HG02938 (cell line): ENCODE measurements around the gene MYH7.
"Not testable (repeated sequence)": the region's sequence is repeated elsewhere in the genome, so short reads cannot be mapped to it uniquely, and the experiment has no call there.

ENCODE experiments used
- ATAC-seq: cut with Tn5 transposase; IDR thresholded peaks from one replicate; pipeline ENCODE4 v1.9.1; 2021; ENCODE audit warnings: mild to moderate bottlenecking, moderate library complexity; ENCODE audit not compliant: unreplicated experiment

MYH7 gene

GRCh38 chr14:23408307-23408630, 27.2 kb downstream of the MYH7 start:
- no peak for ATAC-seq

GRCh38 chr14:23407516-23408306, 27.7 kb downstream of the MYH7 start, which contains the start of gene MYH6:
MYH6 (minus strand) TSS chr14:23408273; CDS start chr14:23407223, 1,050 bp downstream.
- no peak for ATAC-seq

GRCh38 chr14:23406725-23407355, 28.6 kb downstream of the MYH7 start:
- no peak for ATAC-seq

- ATAC-seq: no peak
These were observed 29.2 kb downstream of the MYH7 start for GRCh38 chr14:23406244-23406643.

GRCh38 chr14:23405516-23406025, 29.9 kb downstream of the MYH7 start:
- no peak for ATAC-seq

GRCh38 chr14:23405096-23405495, 30.4 kb downstream of the MYH7 start:
- ATAC-seq: no peak

GRCh38 chr14:23404331-23404900, 31.0 kb downstream of the MYH7 start:
- no peak for ATAC-seq

GRCh38 chr14:23403908-23404307, 31.6 kb downstream of the MYH7 start:
- ATAC-seq: no peak

- ATAC-seq: no peak
These were observed 32.4 kb downstream of the MYH7 start for GRCh38 chr14:23403139-23403438.

- no peak for ATAC-seq
These were observed 32.9 kb downstream of the MYH7 start for GRCh38 chr14:23402296-23403138.

- ATAC-seq: no peak
These were observed 34.2 kb downstream of the MYH7 start for GRCh38 chr14:23401291-23401690.

GRCh38 chr14:23400496-23401149, 34.8 kb downstream of the MYH7 start:
- not testable (repeated sequence) for ATAC-seq

GRCh38 chr14:23399591-23399990, 35.9 kb downstream of the MYH7 start:
- ATAC-seq: no peak

- no peak for ATAC-seq
These were observed 36.3 kb downstream of the MYH7 start for GRCh38 chr14:23399136-23399535.

- no peak for ATAC-seq
These were observed 37.1 kb downstream of the MYH7 start for GRCh38 chr14:23398348-23398747.

- ATAC-seq: no peak
These were observed 38.6 kb downstream of the MYH7 start for GRCh38 chr14:23396781-23397407.

GRCh38 chr14:23396126-23396525, 39.3 kb downstream of the MYH7 start:
- ATAC-seq: no peak

GRCh38 chr14:23392613-23393012, 42.8 kb downstream of the MYH7 start:
- ATAC-seq: no peak

GRCh38 chr14:23389871-23390270, 45.6 kb downstream of the MYH7 start:
- ATAC-seq: not testable (repeated sequence)

- no peak for ATAC-seq
These were observed 46.1 kb downstream of the MYH7 start for GRCh38 chr14:23389396-23389795.
